Head of caudate nucleus (tissue), 42 donors: ENCODE data around the gene AP2A2.
"Not testable (repeated sequence)": the region's sequence is repeated elsewhere in the genome, so short reads cannot be mapped to it uniquely, and the experiment has no call there.

Source experiments
- DNase-seq, 42 donors: peaks; one replicate each; pipeline versions ENCODE4 v3.0.0 to v3.0.0-alpha.2; 2020 to 2021; ENCODE audit warnings: mixed read lengths in 7 of 42
- intact Hi-C: fragments of 100-400 bp; cut with DNase I; formaldehyde crosslinking; loops from one replicate; pipeline ENCODE4 v1.15.0; 2022

Gene AP2A2

GRCh38 chr11:940496-941135 lies 14.9 kb downstream of the AP2A2 start:
- no peak for DNase-seq
- intact Hi-C loops, result no loop called here

- intact Hi-C loops, result no loop called here
- peak in 13 of 42 donors; percentile 24 to 80 (median 45) for DNase-seq
These were observed 17.2 kb downstream of the AP2A2 start for GRCh38 chr11:942823-943222.

- intact Hi-C loops, result no loop called here
- DNase-seq, result peak in 1 of 42 donors; percentile 32
These were observed 19.2 kb downstream of the AP2A2 start for GRCh38 chr11:944711-945470.

- intact Hi-C loops, result no loop called here
- peak in 40 of 42 donors; percentile 27 to 91 (median 66) for DNase-seq
These were observed 20.3 kb downstream of the AP2A2 start for GRCh38 chr11:945986-946385.

GRCh38 chr11:947744-948143 lies 22.1 kb downstream of the AP2A2 start:
- intact Hi-C loops, result no loop called here
- DNase-seq, result no peak

GRCh38 chr11:951507-951906 lies 25.8 kb downstream of the AP2A2 start:
- intact Hi-C loops, result no loop called here
- no peak for DNase-seq

GRCh38 chr11:952406-953385 lies 27.0 kb downstream of the AP2A2 start:
- DNase-seq, result peak in 13 of 42 donors; percentile 16 to 60 (median 38)
- intact Hi-C loops, result no loop called here

- DNase-seq, result no peak
These were observed 27.8 kb downstream of the AP2A2 start for GRCh38 chr11:953512-953911.

GRCh38 chr11:954392-955153 lies 28.9 kb downstream of the AP2A2 start:
- DNase-seq, result no peak
- intact Hi-C loops, result no loop called here

More at GRCh38 chr11:953512-953911, 27.8 kb downstream of the AP2A2 start:
- intact Hi-C loops, result no loop called here

GRCh38 chr11:955154-956063 lies 29.7 kb downstream of the AP2A2 start:
- intact Hi-C loops, result no loop called here
- DNase-seq, result no peak

GRCh38 chr11:957212-957920 lies 31.7 kb downstream of the AP2A2 start:
- intact Hi-C loops, result no loop called here
- no peak for DNase-seq

- intact Hi-C loops, result no loop called here
- DNase-seq, result no peak
These were observed 32.4 kb downstream of the AP2A2 start for GRCh38 chr11:958101-958500.

- intact Hi-C loops, result no loop called here
- DNase-seq, result no peak
These were observed 33.4 kb downstream of the AP2A2 start for GRCh38 chr11:959027-959426.

- DNase-seq, result no peak
These were observed 33.9 kb downstream of the AP2A2 start for GRCh38 chr11:959608-960007.

GRCh38 chr11:961310-961920 lies 35.7 kb downstream of the AP2A2 start:
- intact Hi-C loops, DNase-seq: not testable (repeated sequence)

More at GRCh38 chr11:959608-960007, 33.9 kb downstream of the AP2A2 start:
- intact Hi-C loops, result no loop called here

- intact Hi-C loops, result no loop called here
- no peak for DNase-seq
These were observed 36.3 kb downstream of the AP2A2 start for GRCh38 chr11:961921-962320.

GRCh38 chr11:962688-963087 lies 37.0 kb downstream of the AP2A2 start:
- no peak for DNase-seq

More at GRCh38 chr11:962688-963087, 37.0 kb downstream of the AP2A2 start:
- intact Hi-C loops, result no loop called here
